Left ventricle myocardium inferior (tissue), 1 donor: Measurements from ENCODE around the gene KRT3. TPM values are rescaled to one million over a fixed set of nuclear protein-coding genes. Genes with fewer than 3 reads are reported as not detected.

Experiments used
- DNase-seq: peaks from one replicate; pipeline ENCODE4 v3.0.0-alpha.2; 2020
- H3K27ac ChIP-seq: fragments of 200-600 bp; replicated peaks from 2 replicates; pipeline ENCODE4 v1.8.0; 2021
- H3K27me3 ChIP-seq: fragments of 200-600 bp; 2 replicates; pipeline ENCODE4 v1.8.0; 2021; ENCODE audit warnings: low read depth
- H3K36me3 ChIP-seq: fragments of 200-600 bp; 2 replicates; pipeline ENCODE4 v1.8.0; 2021
- H3K4me1 ChIP-seq: fragments of 200-600 bp; 2 replicates; pipeline ENCODE4 v1.8.0; 2021
- H3K4me3 ChIP-seq: fragments of 200-600 bp; 2 replicates; pipeline ENCODE4 v1.8.0; 2021; ENCODE audit warnings: mild to moderate bottlenecking, moderate library complexity
- H3K9me3 ChIP-seq: fragments of 200-600 bp; replicated peaks from 2 replicates; pipeline ENCODE4 v1.8.0; 2021
- intact Hi-C: fragments of 100-400 bp; cut with micrococcal nuclease; formaldehyde crosslinking; loops from one replicate; pipeline ENCODE4 v1.11.0; 2022
- total RNA-seq: library from RNA; stranded (reverse); fragmentation: NEBNext Ultra II Directional; extraction: Animal tissue kit (Norgen Biotek cat#: 25700); gene quantifications from one replicate; pipeline ENCODE4 v1.2.1, GENCODE V29; 2021
- TF ChIP-seq, protein P1 (sequence below): fragments of 200-600 bp; IDR thresholded peaks from 2 replicates; pipeline ENCODE4 v1.8.0; 2021; ENCODE audit warnings: antibody characterized with exemption, mild to moderate bottlenecking, borderline replicate concordance
- donor health status: DM: no; HTN: yes; CAD: no; lungs with severe emphysema.

KRT3 gene
- total RNA-seq, 1 donor from 2014 or later: not detected

GRCh38 chr12:52810554-52810953, 14.6 kb upstream of the KRT3 start:
- TF ChIP-seq, protein P1, sequence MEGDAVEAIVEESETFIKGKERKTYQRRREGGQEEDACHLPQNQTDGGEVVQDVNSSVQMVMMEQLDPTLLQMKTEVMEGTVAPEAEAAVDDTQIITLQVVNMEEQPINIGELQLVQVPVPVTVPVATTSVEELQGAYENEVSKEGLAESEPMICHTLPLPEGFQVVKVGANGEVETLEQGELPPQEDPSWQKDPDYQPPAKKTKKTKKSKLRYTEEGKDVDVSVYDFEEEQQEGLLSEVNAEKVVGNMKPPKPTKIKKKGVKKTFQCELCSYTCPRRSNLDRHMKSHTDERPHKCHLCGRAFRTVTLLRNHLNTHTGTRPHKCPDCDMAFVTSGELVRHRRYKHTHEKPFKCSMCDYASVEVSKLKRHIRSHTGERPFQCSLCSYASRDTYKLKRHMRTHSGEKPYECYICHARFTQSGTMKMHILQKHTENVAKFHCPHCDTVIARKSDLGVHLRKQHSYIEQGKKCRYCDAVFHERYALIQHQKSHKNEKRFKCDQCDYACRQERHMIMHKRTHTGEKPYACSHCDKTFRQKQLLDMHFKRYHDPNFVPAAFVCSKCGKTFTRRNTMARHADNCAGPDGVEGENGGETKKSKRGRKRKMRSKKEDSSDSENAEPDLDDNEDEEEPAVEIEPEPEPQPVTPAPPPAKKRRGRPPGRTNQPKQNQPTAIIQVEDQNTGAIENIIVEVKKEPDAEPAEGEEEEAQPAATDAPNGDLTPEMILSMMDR: no peak
- H3K27ac ChIP-seq: no peak overlapping the region
- DNase-seq: no peak
- no peak overlapping the region for H3K4me3 ChIP-seq
- peaks cover 34% of the 10 kb centered on the region for H3K27me3 ChIP-seq
- intact Hi-C loops: no loop called here
- peaks cover 6% of the 10 kb centered on the region for H3K4me1 ChIP-seq
- no peaks in the 10 kb centered on the region for H3K36me3 ChIP-seq
- H3K9me3 ChIP-seq: no peaks in the 10 kb centered on the region

- Histone ChIP-seq H3K4me3 (no peak overlapping the region), H3K4me1 (peaks cover 3% of the 10 kb centered on the region), H3K9me3 (no peaks in the 10 kb centered on the region), H3K36me3 (no peaks in the 10 kb centered on the region), H3K27ac (no peak overlapping the region), H3K27me3 (peaks cover 34% of the 10 kb centered on the region)
- intact Hi-C loops: no loop called here
- TF ChIP-seq, protein P1: no peak
- DNase-seq: no peak
Observed at GRCh38 chr12:52809166-52809565, 13.2 kb upstream of the KRT3 start.

DNA sequence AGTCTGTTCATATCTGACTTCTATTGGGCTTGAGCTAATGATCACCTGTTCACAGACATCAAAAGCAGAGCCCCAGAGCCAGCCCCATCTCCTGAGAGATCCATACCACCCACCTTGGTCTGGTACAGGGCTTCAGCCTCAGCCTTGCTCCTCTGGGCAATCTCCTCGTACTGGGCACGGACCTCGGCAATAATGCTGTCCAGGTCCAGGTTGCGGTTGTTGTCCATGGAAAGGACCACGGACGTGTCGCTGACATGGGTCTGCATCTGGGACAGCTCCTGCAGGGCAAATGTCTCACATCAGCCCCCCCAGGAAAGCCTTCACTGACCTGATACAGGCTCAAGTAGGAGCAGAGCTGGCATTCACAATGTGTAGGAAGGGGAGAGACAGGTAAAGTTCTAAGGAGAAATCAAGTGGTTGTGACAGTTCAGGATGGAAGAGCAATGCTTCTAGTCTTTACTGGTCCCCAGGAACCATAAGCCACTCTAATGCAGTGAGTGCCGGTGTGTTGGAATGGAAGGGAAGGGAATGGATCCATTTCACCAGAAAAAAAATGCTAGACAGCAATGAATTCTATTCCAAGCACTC, 12.8 kb upstream of the KRT3 start:
- Histone ChIP-seq H3K4me1 (no peaks in the 10 kb centered on the region), H3K36me3 (no peaks in the 10 kb centered on the region), H3K27ac (no peak overlapping the region), H3K27me3 (peaks cover 34% of the 10 kb centered on the region), H3K9me3 (no peaks in the 10 kb centered on the region), H3K4me3 (no peak overlapping the region)
- TF ChIP-seq, protein P1: no peak
- no peak for DNase-seq
- intact Hi-C loops: no loop called here

DNA sequence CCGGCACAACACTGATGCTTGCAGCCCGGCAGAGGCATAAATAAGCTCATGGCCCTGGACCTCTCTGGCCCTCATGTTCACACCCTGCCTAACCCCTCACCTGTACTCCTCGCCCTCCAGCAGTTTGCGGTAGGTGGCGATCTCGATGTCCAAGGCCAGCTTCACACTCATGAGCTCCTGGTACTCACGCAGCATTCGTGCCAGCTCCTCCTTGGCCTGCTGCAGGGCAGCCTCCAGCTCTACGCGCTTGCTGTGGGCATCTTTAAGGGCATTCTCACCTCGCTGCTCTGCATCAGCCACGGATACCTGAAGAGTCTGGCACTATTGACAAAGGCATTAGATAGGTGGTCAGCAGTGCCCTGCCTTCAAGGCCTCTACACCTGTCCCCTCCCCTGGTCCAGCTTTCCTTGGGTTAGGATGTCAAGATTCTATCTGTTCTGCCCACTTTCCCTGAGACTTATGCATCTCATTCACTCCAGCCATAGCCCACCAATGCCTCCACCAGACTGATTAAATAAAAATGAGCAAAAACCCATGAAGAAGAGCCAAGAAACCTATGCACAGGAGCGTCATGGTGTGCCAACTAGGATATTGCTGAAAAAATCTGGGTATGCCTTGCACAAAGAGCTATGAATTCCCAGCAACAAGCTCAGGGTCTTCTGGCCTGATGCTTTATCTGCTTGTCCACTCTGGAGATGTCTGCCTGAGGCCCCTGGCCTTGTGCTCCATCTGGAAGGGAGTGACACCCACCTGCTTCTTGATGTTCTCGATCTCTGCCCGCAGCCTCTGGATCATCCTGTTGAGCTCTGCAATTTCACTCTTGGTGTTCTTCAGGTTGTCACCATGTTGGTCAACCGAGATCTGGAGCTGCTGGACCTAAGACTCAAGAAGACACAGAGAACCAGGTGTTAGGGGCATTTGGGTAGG, 11.9 kb upstream of the KRT3 start:
- H3K4me1 ChIP-seq: no peaks in the 10 kb centered on the region
- DNase-seq: no peak
- H3K4me3 ChIP-seq: no peak overlapping the region
- H3K36me3 ChIP-seq: no peaks in the 10 kb centered on the region
- H3K27ac ChIP-seq: no peak overlapping the region
- TF ChIP-seq, protein P1: no peak
- intact Hi-C loops: no loop called here
- peaks cover 34% of the 10 kb centered on the region for H3K27me3 ChIP-seq
- H3K9me3 ChIP-seq: no peaks in the 10 kb centered on the region

DNA sequence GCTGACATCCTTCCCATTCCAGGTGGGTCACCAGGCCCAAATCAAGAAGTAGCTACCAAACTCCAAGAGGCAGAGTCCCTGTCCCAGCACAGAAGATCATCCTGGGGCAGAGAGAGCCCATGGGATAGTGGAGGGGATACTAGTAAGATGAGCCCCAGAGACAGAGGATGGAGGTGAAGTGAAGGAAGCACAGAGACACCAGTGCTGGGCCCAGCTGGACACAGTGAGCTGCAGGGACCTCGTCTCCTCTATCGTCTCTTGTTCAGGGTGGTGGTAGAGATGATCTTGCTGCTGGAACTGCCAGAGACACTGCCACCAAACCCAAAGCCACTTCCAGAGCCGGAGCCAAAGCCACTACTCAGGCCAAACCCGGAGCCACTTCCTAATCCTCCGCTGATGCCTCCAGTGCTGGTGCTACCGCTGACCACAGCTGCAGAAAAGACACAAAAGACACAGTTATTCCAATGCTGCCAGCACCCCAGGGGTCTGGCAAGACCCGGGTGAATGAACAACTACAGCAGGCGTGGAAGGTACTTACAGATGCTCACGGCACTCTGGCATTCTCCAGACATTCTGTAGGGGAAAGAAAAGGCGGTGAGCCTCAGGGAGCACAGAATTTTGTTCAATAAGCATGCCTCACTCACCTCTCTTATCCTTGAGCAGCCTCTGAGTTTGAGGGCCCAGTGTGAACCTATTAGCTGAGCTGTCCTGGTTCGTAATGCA, 11.1 kb upstream of the KRT3 start:
- peaks cover 34% of the 10 kb centered on the region for H3K27me3 ChIP-seq
- no peak overlapping the region for H3K4me3 ChIP-seq
- no peaks in the 10 kb centered on the region for H3K9me3 ChIP-seq
- TF ChIP-seq, protein P1: no peak
- H3K36me3 ChIP-seq: no peaks in the 10 kb centered on the region
- no peaks in the 10 kb centered on the region for H3K4me1 ChIP-seq
- intact Hi-C loops: no loop called here
- no peak overlapping the region for H3K27ac ChIP-seq
- no peak for DNase-seq
